DOHH2 (cell line): ENCODE results near the gene PDZRN3.

Source experiments
- H3F3A ChIP-seq: fragments of 200-600 bp; sonication (generic), shearing (Covaris generic); 2 replicates; pipeline ENCODE4 v1.6.0; 2016; ENCODE audit warnings: antibody characterized with exemption, mild to moderate bottlenecking; ENCODE audit not compliant: control insufficient read depth, insufficient read depth
- H3K27ac ChIP-seq: fragments of 200-600 bp; sonication (generic); 2 replicates; pipeline ENCODE4 v1.5.1; 2014; ENCODE audit warnings: low read depth, mild to moderate bottlenecking, low read length, moderate library complexity
- H3K27me3 ChIP-seq: fragments of 200-600 bp; sonication (generic); 2 replicates; pipeline ENCODE4 v1.6.1; 2014; ENCODE audit warnings: mild to moderate bottlenecking, low read length, mixed read lengths; ENCODE audit not compliant: control insufficient read depth
- H3K36me3 ChIP-seq: fragments of 200-600 bp; sonication (generic); 2 replicates; pipeline ENCODE4 v1.6.1; 2014; ENCODE audit warnings: mild to moderate bottlenecking, low read length, moderate library complexity, mixed read lengths; ENCODE audit not compliant: control insufficient read depth
- H3K4me1 ChIP-seq: fragments of 200-600 bp; sonication (generic); 2 replicates; pipeline ENCODE4 v1.6.1; 2014; ENCODE audit warnings: mild to moderate bottlenecking, low read length, mixed read lengths; ENCODE audit not compliant: control insufficient read depth
- H3K4me2 ChIP-seq: fragments of 200-600 bp; sonication (generic); 2 replicates; pipeline ENCODE4 v1.6.0; 2014; ENCODE audit warnings: mild to moderate bottlenecking, low read length, moderate library complexity
- H3K4me3 ChIP-seq: fragments of 200-600 bp; sonication (generic); 2 replicates; pipeline ENCODE4 v1.5.1; 2014; ENCODE audit warnings: mild to moderate bottlenecking, low read length, mixed read lengths
- H3K79me2 ChIP-seq: fragments of 200-600 bp; sonication (generic); 2 replicates; pipeline ENCODE4 v1.6.1; 2014; ENCODE audit warnings: mild to moderate bottlenecking, low read length, mixed read lengths; ENCODE audit not compliant: control insufficient read depth
- H3K9me2 ChIP-seq: fragments of 200-600 bp; sonication (generic); replicated peaks from 2 replicates; pipeline ENCODE4 v1.6.1; 2014; ENCODE audit warnings: mild to moderate bottlenecking, low read length, mixed read lengths; ENCODE audit not compliant: control insufficient read depth
- H3K9me3 ChIP-seq: fragments of 200-600 bp; sonication (generic); 2 replicates; pipeline ENCODE4 v1.6.1; 2014; ENCODE audit warnings: antibody characterized with exemption, low read length, mixed read lengths; ENCODE audit not compliant: control insufficient read depth, insufficient read depth
- H4K20me1 ChIP-seq: fragments of 200-600 bp; sonication (generic); 2 replicates; pipeline ENCODE4 v1.6.0; 2014; ENCODE audit warnings: low read depth, mild to moderate bottlenecking, antibody characterized with exemption, low read length, moderate library complexity; ENCODE audit not compliant: control insufficient read depth, insufficient read depth
- CTCF ChIP-seq: fragments of 200-600 bp; sonication (generic); IDR thresholded peaks from one replicate; pipeline ENCODE4 v1.5.1; 2014; ENCODE audit warnings: antibody characterized with exemption, mild to moderate bottlenecking, low read depth, low read length; ENCODE audit not compliant: poor library complexity, severe bottlenecking
- EZH2phosphoT487 ChIP-seq: fragments of 200-600 bp; sonication (generic); IDR thresholded peaks from 2 replicates; pipeline ENCODE4 v1.6.1; 2017; ENCODE audit warnings: borderline replicate concordance, mild to moderate bottlenecking, antibody characterized with exemption, low read length, moderate library complexity, mixed read lengths

Gene PDZRN3

DNA sequence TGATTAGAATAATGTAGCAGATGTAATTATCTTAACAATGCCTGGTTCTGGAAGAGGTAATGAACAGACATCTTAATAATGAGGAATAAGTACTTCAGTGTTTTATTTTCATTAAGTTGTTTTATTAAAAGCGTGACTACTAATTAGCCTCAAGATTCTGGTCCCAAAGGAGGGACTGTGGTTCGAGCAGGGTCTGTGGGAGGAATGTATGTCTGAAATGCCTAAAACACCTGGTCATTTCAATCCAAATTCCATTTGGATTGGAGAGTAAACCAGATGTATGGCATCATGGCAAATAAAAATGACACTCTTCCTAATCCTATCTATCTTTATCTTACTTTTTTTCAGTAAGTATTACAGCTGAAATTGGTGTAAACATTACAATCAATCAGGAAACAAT lies 243.2 kb downstream of the PDZRN3 start:
- no peaks in the 10 kb centered on the region for H3K4me1 ChIP-seq
- H3F3A ChIP-seq = no peaks in the 10 kb centered on the region
- no peaks in the 10 kb centered on the region for H3K9me3 ChIP-seq
- H3K9me2 ChIP-seq = no peaks in the 10 kb centered on the region
- H3K27me3 ChIP-seq = no peaks in the 10 kb centered on the region
- no peaks in the 10 kb centered on the region for H3K79me2 ChIP-seq
- no peaks in the 10 kb centered on the region for H4K20me1 ChIP-seq
- no peak overlapping the region for H3K4me2 ChIP-seq
- TF ChIP-seq EZH2phosphoT487 = no peak
- TF ChIP-seq CTCF = no peak
- H3K36me3 ChIP-seq = no peaks in the 10 kb centered on the region
- no peak overlapping the region for H3K27ac ChIP-seq
- no peak overlapping the region for H3K4me3 ChIP-seq

GRCh38 chr3:73380735-73381532 lies 243.8 kb downstream of the PDZRN3 start:
- Histone ChIP-seq H3K9me3 (no peaks in the 10 kb centered on the region), H3K27ac (no peak overlapping the region), H4K20me1 (no peaks in the 10 kb centered on the region), H3K9me2 (no peaks in the 10 kb centered on the region), H3F3A (no peaks in the 10 kb centered on the region), H3K36me3 (no peaks in the 10 kb centered on the region), H3K4me3 (no peak overlapping the region), H3K4me2 (no peak overlapping the region), H3K79me2 (no peaks in the 10 kb centered on the region), H3K27me3 (no peaks in the 10 kb centered on the region), H3K4me1 (no peaks in the 10 kb centered on the region)
- TF ChIP-seq CTCF = no peak
- no peak for TF ChIP-seq EZH2phosphoT487

- no peaks in the 10 kb centered on the region for H3K4me1 ChIP-seq
- TF ChIP-seq CTCF (no peak), EZH2phosphoT487 (no peak)
- no peaks in the 10 kb centered on the region for H3K27me3 ChIP-seq
- H3K27ac ChIP-seq = no peak overlapping the region
- H3K79me2 ChIP-seq = no peaks in the 10 kb centered on the region
- H3K36me3 ChIP-seq = no peaks in the 10 kb centered on the region
- H3K4me2 ChIP-seq = no peak overlapping the region
- H3K4me3 ChIP-seq = no peak overlapping the region
- H3K9me3 ChIP-seq = no peaks in the 10 kb centered on the region
- no peaks in the 10 kb centered on the region for H3F3A ChIP-seq
- no peaks in the 10 kb centered on the region for H3K9me2 ChIP-seq
- no peaks in the 10 kb centered on the region for H4K20me1 ChIP-seq
Observed at GRCh38 chr3:73379465-73379864, 245.3 kb downstream of the PDZRN3 start.
